ENCODE data around the gene TSC22D3. TPM values are rescaled to one million over a fixed set of nuclear protein-coding genes. Genes with fewer than 3 reads are reported as not detected.
A peak's percentile ranks its signal among the peaks of the same experiment; 100 is the strongest.
"Not testable (repeated sequence)": the region's sequence is repeated elsewhere in the genome, so short reads cannot be mapped to it uniquely, and the experiment has no call there.

TSC22D3 gene
- 66.4 TPM for total RNA-seq
- long read RNA-seq, transcript TSC22D3-203 (3 exons, 2,266 nt): minor isoform, 36 of 206 reads
- long read RNA-seq, transcript TSC22D3-206 (3 exons, 2,027 nt): major isoform, 143 of 206 reads
- long read RNA-seq, transcript TSC22D3-208 (2 exons, 576 nt): minor isoform, 11 of 206 reads
- long read RNA-seq, partial matches to known transcripts: 0 of 206 reads
- long read RNA-seq, other reads (novel, unspliced or antisense): 11 of 206 reads

DNA sequence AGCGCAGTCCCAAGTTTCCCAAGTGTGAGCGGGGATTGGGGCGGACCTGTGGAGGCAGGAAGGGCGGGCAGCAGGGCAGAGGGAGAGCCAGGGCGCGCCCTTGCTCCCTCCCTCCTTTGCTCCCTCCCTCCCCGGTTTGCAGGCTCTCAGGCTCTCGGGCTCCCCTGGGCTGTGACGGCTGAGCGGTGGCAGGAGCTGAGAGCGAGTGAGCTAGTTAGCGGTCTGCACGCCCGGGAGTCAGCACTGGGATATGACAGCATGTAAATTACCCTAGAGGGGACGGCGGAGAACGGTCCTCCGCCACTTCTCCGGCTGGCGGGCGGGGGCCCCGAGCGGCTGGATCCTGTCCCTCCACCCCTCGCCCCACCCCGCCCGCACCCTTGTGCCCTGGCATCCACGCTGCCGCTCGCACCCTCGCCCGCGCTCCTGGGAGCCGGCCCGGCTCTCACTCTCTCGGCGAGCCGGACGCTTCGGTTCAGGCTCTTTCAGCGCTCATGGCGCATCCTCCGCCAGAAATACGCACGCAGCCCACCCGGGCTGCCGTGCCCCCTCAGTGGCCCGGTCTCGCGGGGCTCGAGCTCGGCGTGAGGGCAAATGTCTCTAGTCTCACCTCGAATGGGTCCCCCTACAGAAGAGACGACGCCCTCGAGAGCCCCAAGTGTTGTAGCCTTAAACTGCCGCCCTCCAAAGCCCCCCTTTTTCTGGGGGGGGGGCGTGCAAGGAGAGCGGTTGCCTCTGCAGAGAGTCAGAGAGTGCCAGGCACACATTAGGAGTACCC, at the start of gene TSC22D3:
TSC22D3 (minus strand) TSS at position 54 of the 778 bp plus-strand sequence. CDS start 368 bp downstream, outside the sequence.
- intact Hi-C loops (cut with DNase I): loop anchor here (2.0 to 5.0 kb wide), 2 partner anchors 104 to 117 kb away; no protein-coding TSS in a partner anchor
- DNase-seq (peak; percentile 86), ATAC-seq (ENCODE audit: poor library complexity) (peak; percentile 92)

- DNase-seq (no peak), ATAC-seq (ENCODE audit: poor library complexity) (no peak)
- intact Hi-C loops (cut with DNase I): no loop called here
Measured at GRCh38 chrX:107823456-107823855, 47.9 kb upstream of the TSC22D3 start.

GRCh38 chrX:107823042-107823441, 47.5 kb upstream of the TSC22D3 start:
- no peak for DNase-seq
- intact Hi-C loops (cut with DNase I): no loop called here
- ATAC-seq (ENCODE audit: poor library complexity): no peak

DNA sequence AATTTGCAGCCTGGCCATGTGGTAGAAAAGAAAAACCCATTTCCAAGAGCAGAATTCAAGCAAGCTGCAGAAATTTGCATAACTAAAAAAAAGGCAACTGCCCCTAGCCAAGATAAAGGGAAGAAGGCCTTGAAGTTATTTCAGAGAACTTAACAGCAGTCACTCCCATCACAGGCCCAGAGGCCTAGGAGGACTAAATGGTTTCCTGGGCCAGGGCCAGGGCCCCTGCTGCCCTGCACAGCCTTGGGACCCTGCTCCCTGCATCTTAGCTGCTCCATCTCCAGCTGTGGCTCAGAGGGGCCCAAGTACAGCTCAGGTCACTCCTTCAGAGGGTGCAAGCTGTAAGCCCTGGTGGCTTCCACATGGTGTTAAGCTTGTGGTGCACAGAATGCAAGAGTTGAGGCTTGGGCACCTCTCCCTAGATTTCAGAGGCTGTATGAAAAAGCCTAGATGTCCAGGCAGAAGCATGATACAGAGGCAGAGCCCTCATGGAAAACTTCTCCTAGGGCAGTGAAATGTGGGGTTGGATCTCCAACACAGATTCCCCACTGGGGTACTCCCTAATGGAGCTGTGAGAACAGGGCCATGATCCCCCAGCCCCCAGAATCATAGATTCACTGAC, 43.4 kb upstream of the TSC22D3 start:
- DNase-seq (no peak), ATAC-seq (ENCODE audit: poor library complexity) (no peak)
- intact Hi-C loops (cut with DNase I): no loop called here

GRCh38 chrX:107810053-107810452, 34.5 kb upstream of the TSC22D3 start:
- ATAC-seq (ENCODE audit: poor library complexity); DNase-seq; intact Hi-C loops (cut with DNase I): not testable (repeated sequence)

DNA sequence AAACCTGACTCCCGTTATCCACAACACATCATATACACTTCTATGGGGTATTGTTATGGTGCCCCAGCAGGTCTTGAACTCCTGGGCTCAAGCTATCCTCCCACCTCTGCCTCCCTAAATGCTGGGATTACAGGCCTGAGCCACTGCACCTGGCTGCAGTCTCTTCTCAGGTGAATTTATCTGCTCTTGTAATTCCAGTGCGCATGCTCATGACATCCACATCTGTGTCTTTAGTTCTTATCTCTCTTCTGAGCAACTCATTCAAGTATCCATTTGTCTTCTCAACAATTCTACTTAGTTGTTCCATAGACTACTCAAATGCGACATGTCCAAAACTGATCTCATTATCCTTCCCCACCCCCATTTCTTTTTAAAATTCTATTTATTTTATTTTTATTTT, 29.6 kb upstream of the TSC22D3 start:
- ATAC-seq (ENCODE audit: poor library complexity): no peak
- intact Hi-C loops (cut with DNase I): no loop called here
- DNase-seq: no peak

GRCh38 chrX:107804427-107804826, 28.8 kb upstream of the TSC22D3 start:
- ATAC-seq (ENCODE audit: poor library complexity): no peak
- intact Hi-C loops (cut with DNase I): no loop called here
- DNase-seq: no peak

GRCh38 chrX:107787827-107788226, 12.2 kb upstream of the TSC22D3 start:
- intact Hi-C loops (cut with DNase I): no loop called here
- ATAC-seq (ENCODE audit: poor library complexity): no peak
- no peak for DNase-seq

DNA sequence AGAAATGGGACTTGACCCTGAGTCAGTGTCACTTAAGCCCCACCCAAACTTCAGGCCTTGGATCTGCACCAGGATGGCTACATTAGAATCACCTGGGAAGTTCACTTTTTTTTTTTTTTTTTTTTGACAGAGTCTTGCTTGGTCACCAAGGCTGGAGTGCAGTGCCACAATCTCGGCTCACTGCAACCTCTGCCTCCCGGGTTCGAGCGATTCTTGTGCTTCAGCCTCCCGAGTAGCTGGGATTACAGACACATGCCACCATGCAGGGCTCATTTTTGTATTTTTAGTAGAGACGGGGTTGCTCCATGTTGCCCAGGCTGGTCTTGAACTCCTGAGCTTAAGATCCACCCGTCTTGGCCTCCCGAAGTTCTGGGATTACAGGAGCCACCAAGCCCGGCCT, 4.9 kb upstream of the TSC22D3 start:
- ATAC-seq (ENCODE audit: poor library complexity) (no peak), DNase-seq (no peak)
- intact Hi-C loops (cut with DNase I): no loop called here

- ATAC-seq (ENCODE audit: poor library complexity): no peak
- intact Hi-C loops (cut with DNase I): loop anchor here (2.0 to 5.0 kb wide), 2 partner anchors 105 to 119 kb away; no protein-coding TSS in a partner anchor
Measured at GRCh38 chrX:107777536-107777832, 1.9 kb upstream of the TSC22D3 start, which contains the start of gene NCBP2L. Gene NCBP2L (plus strand): TSS chrX:107777733. CDS start chrX:107794221, 16,488 bp downstream.

DNA sequence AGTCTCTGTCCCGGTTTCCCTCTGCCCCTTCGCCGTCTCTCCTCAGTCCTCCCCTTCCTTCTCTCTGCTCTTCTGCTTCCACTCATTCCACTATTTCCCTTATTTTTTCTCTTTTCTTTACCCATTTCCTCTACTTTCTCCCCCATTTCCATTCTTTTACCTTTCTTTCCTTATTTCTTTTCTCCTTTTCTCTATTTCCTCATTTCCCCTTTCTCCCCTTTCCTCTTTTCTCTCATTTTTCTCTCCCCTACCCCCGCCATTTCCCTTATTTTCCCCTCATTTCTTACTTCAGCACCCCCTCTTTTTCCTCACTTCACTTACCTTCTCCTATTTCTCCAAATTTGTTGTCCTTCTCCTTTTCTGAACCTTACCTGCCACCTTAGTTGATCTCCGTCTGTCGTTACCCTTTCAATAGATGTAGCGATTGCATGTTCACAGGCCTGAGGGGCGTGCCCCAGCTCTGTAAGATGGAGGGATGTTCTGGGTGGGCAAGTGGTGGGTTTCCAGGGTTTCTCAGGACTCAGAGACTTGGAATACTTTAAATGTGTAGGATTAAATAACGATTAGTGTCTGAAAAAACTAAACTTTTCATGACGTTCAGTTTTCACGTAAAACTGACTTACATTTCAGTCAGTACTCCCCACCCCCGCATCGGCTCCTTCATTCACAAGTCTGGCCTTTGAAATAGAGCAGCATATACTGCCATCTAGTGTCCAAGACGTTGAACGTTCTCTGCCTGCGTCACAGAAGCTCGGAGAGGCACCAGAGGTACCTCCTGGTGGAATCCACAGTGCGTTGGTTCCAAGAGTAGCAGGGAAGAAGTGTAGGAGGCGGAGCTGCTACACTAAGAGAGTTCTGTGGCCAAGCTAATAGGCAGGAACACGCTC, 1.3 kb upstream of the TSC22D3 start:
- intact Hi-C loops (cut with DNase I): loop anchor here (2.0 to 5.0 kb wide), 2 partner anchors 105 to 118 kb away; no protein-coding TSS in a partner anchor
- DNase-seq (peak; percentile 80), ATAC-seq (ENCODE audit: poor library complexity) (peak; percentile 80)

More at GRCh38 chrX:107777536-107777832, 1.9 kb upstream of the TSC22D3 start, which contains the start of gene NCBP2L:
- DNase-seq: no peak

GRCh38 chrX:107775000-107775733, 420 bp downstream of the TSC22D3 start:
- ATAC-seq (ENCODE audit: poor library complexity): peak; percentile 20
- intact Hi-C loops (cut with DNase I): loop anchor here (5.0 kb wide), 3 partner anchors 43 to 103 kb away; no protein-coding TSS in a partner anchor
- no peak for DNase-seq

GRCh38 chrX:107773906-107774435, 1.6 kb downstream of the TSC22D3 start:
- no peak for DNase-seq
- intact Hi-C loops (cut with DNase I): loop anchor here (5.0 kb wide), 2 partner anchors 42 to 57 kb away; no protein-coding TSS in a partner anchor
- ATAC-seq (ENCODE audit: poor library complexity): no peak

DNA sequence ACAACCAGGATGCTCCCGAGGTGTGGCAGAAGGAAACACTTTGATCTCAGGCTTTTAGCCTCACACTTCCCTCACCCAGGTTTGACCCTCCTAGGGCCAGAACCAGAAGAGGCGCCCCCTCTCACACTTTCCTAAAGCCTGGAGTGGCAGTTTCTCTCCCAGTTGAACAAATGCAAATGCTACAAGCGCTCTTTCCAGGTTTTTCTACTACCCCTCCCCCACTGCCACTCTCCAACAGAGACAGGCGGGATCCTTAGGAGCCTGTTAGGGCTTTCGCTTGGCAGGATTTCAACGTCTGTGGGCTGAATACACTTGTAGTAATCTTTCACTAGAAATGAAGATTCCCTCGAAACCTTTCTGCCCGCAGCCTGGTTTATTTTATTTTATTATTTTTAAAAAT, 2.4 kb downstream of the TSC22D3 start:
- ATAC-seq (ENCODE audit: poor library complexity) (no peak), DNase-seq (no peak)
- intact Hi-C loops (cut with DNase I): loop anchor here (5.0 kb wide), 2 partner anchors 41 to 56 kb away; no protein-coding TSS in a partner anchor

GRCh38 chrX:107769581-107770317, 5.8 kb downstream of the TSC22D3 start:
- DNase-seq: no peak
- no peak for ATAC-seq (ENCODE audit: poor library complexity)
- intact Hi-C loops (cut with DNase I): loop anchor here (5.0 kb wide), 2 partner anchors 37 to 52 kb away; no protein-coding TSS in a partner anchor

GRCh38 chrX:107768051-107768450, 7.5 kb downstream of the TSC22D3 start:
- DNase-seq (no peak), ATAC-seq (ENCODE audit: poor library complexity) (no peak)
- intact Hi-C loops (cut with DNase I): no loop called here

Measured in Right ventricle myocardium superior (tissue), 1 donor.